ENCODE measurements around the gene SLC35F6. TPM values are rescaled to one million over a fixed set of nuclear protein-coding genes. Genes with fewer than 3 reads are reported as not detected.
"Not testable (repeated sequence)": the region's sequence is repeated elsewhere in the genome, so short reads cannot be mapped to it uniquely, and the experiment has no call there.

The SLC35F6 gene
- polyA plus RNA-seq, 3 donors: 15.4 to 16.4 (median 16.1) TPM

DNA sequence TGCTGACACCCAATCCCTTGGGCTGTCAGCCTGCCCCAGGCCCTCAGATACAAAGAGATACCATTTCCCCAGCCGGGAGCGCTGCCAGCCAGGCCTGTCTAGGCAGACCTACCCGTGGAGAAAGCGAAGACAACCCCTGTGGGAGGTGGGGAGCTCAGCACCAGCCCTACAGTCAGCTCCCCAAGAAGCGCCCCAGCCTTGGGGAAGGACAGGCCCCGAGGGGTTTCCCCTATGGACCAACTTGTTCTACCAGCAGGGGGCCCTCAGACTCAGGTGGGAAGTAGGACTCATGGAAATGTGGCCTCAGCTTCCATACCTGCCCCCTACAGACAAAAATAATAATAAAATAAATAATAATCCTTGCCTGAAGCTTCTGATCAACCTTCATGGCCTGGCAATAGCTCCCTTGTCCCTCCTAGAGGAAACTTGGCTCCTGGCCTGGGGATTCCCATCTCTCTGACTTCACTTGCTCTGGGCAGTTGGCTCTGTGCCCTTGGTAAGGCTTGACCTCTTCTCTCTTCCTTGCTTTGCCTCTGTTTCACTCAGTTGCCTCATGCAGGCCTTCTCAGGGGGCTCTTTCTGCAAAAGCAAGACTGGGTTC is 7.0 kb downstream of the SLC35F6 start:
- DNase-seq (ENCODE audit: extremely low read depth in 1 of 11, low read depth in 9 of 11, low spot score in 4 of 11): no peak

DNA sequence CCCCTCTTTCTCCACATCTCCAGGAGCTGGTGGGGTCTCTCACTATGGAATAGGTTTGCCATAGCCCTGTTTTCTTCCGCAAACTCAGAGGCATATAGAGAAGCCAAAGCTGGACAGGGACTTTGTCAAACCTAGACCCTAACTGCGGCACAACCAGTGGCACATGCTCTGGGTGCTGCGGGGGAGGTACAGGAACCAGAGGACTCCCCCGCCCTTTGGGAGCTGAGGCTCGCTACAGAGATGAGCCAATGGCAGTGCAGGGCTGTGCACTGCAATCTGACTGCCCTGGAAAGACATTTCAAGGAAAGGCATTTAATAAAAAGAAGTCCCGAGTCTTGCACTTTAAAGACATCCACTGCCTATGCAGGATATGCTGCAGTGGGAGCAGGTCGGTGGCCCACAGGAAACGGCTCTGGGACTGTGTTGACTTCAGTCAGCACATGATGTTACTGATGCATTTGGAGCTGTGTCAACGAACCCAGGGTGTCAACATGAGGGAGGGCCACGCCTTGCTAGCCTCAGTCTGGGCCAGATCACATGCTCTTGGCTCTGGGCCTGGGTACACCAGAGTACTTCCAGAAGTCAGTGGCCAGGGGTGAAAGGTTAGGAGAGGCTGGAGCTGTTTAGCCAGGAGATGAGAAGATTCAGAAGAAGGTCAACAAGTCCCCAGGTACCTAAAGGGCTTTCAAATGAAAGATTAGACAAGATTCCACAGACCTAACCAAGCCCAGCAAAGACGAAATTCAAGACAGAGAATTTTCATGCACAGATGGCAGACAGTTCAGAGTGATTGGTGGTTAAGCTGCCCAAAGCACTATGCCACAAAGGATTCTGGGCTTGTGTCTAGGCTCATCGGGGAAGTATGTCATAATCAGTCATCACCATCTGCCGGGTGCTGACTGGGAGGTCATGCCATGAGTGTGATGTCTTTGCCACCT is 8.2 kb downstream of the SLC35F6 start:
- DNase-seq (ENCODE audit: extremely low read depth in 1 of 11, low read depth in 9 of 11, low spot score in 4 of 11): no peak

- no peak for DNase-seq (ENCODE audit: extremely low read depth in 1 of 11, low read depth in 9 of 11, low spot score in 4 of 11)
These were observed 12.2 kb downstream of the SLC35F6 start for GRCh38 chr2:26776195-26776800.

DNA sequence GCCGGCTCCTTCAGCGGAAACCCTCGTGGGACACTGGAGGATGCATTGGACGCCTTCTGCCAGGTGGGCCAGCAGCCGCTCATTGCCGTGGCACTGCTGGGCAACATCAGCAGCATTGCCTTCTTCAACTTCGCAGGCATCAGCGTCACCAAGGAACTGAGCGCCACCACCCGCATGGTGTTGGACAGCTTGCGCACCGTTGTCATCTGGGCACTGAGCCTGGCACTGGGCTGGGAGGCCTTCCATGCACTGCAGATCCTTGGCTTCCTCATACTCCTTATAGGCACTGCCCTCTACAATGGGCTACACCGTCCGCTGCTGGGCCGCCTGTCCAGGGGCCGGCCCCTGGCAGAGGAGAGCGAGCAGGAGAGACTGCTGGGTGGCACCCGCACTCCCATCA is 14.0 kb downstream of the SLC35F6 start:
- no peak for DNase-seq (ENCODE audit: extremely low read depth in 1 of 11, low read depth in 9 of 11, low spot score in 4 of 11)

- DNase-seq (ENCODE audit: extremely low read depth in 1 of 11, low read depth in 9 of 11, low spot score in 4 of 11): no peak
These were observed 14.4 kb downstream of the SLC35F6 start for GRCh38 chr2:26778507-26778906.

- DNase-seq (ENCODE audit: extremely low read depth in 1 of 11, low read depth in 9 of 11, low spot score in 4 of 11): no peak
These were observed 16.2 kb downstream of the SLC35F6 start for GRCh38 chr2:26780203-26780760.

DNA sequence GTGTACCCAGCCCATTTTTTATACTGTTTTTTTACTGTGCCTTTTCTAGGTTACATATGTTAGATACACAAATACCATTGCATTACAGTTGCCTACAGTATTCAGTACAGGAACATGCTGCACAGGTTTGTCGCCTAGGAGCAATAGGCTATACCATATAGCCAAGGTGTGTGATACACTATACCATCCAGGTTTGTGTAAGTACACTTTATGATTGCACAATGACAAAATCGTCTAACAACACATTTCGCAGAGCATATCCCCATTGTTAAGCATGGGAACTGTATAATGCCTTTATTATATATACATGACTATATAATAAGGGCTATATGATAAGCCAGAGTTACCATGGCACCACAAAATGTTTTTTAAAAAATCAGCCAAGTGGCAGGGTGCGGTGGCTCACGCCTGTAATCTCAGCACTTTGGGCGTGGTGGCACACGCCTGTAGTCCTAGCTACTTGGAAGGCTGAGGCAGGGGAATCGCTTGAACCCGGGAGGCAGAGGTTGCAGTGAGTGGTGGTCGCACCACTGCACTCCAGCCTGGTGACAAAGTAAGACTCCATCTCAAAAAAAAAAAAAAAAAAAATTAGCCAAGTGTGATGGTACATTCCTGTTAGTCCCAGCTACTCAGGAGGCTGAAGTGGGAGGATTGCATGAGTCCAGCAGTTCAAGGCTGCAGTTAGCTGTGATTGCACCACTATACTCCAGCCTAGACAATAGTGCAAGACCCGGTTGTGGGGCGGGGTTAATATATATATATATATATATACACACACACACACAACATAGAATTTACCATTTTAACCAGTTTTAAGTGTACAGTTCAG is 19.0 kb downstream of the SLC35F6 start:
- DNase-seq (ENCODE audit: extremely low read depth in 1 of 11, low read depth in 9 of 11, low spot score in 4 of 11): no peak

DNA sequence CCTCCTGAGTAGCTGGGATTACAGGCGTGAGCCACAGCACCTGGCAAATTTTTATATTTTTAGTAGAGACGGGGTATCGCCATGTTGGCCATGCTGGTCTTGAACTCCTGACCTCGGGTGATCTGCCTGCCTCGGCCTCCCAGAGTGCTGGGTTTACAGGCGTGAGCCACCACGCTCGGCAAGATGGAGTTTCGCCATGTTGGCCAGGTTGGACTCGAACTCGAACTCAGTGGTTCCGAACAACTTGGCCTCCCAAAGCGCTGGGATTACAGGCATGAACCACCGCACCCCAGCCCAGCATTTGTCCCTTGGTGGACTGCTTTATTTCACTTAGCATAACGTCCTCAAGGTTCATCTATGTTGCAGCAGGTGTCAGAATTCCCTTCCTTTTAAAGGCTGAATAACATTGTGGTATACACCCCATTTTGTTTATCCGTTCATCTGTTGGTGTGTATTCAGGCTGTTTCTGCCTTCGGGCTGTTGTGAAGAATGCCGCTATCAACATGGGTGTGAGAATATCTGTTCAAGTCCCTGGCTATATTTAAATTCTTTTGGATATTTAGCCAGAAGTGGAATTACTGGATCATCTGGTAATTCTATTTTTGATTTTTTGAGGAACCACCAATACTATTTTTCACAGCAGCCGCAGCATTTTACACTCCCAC is 20.6 kb downstream of the SLC35F6 start:
- no peak for DNase-seq (ENCODE audit: extremely low read depth in 1 of 11, low read depth in 9 of 11, low spot score in 4 of 11)

- DNase-seq (ENCODE audit: extremely low read depth in 1 of 11, low read depth in 9 of 11, low spot score in 4 of 11): peak; percentile 96 to 99 (median 99)
These were observed 21.5 kb downstream of the SLC35F6 start, which contains the start of gene CENPA for GRCh38 chr2:26785431-26786206. CENPA (plus strand) TSS chr2:26786056; CDS start chr2:26786197, 141 bp downstream.

DNA sequence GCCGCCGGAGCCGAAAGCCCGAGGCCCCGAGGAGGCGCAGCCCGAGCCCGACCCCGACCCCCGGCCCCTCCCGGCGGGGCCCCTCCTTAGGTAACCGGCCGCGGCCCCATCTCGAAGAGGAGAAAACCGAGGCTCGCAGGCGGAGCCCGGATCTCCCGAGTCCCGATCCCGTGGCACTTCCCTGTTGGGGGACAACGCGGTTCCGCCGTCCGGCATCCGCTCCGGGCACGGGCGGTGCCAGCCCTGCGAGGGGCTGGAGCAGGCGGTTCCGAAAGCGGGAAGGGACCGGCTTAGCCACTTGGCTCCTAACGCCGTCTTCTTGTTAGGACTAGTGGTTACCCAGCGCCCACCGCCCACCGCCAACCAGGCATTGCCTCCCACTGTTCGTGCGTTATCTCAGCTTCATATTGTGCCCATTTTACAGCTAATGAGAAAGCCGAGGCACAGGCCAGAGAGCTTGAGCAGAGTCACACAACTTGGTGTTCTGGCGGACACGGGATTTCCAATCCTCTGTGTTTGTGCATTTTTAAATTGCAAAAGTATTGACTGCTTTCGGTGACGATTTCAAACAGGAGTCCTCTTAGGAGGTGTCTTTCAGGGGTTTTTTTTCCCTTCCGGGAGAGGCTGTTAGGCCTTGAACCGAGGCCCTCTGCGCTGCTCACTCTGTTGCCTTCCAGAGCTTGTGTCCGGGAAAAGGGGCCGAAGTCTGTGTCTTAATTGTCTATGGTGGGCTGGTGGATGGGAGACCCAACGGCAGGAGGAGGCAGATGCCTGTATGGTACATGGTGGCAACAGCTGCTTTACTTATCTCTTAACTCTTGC is 22.3 kb downstream of the SLC35F6 start:
- DNase-seq (ENCODE audit: extremely low read depth in 1 of 11, low read depth in 9 of 11, low spot score in 4 of 11): no peak

- DNase-seq (ENCODE audit: extremely low read depth in 1 of 11, low read depth in 9 of 11, low spot score in 4 of 11): no peak
These were observed 28.6 kb downstream of the SLC35F6 start for GRCh38 chr2:26792720-26793119.

GRCh38 chr2:26793518-26793917 is 29.4 kb downstream of the SLC35F6 start:
- DNase-seq (ENCODE audit: extremely low read depth in 1 of 11, low read depth in 9 of 11, low spot score in 4 of 11): no peak

DNA sequence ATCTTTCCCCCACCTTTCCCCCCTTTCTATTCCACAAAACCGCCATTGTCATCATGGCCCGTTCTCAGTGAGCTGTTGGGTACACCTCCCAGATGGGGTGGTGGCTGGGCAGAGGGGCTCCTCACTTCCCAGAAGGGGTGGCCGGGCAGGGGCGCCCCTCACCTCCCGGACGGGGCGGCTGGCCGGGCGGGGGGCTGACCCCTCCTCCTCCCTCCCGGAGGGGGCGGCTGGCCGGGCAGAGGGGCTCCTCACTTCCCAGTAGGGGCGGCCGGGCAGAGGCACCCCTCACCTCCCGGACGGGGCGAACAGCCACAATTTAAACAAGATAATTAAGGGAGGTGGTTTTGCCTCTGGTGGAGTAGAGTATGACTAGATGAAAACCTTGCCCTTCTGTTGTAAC is 31.1 kb downstream of the SLC35F6 start:
- not testable (repeated sequence) for DNase-seq (ENCODE audit: extremely low read depth in 1 of 11, low read depth in 9 of 11, low spot score in 4 of 11)

GRCh38 chr2:26801328-26801727 is 37.2 kb downstream of the SLC35F6 start:
- DNase-seq (ENCODE audit: extremely low read depth in 1 of 11, low read depth in 9 of 11, low spot score in 4 of 11): no peak

DNA sequence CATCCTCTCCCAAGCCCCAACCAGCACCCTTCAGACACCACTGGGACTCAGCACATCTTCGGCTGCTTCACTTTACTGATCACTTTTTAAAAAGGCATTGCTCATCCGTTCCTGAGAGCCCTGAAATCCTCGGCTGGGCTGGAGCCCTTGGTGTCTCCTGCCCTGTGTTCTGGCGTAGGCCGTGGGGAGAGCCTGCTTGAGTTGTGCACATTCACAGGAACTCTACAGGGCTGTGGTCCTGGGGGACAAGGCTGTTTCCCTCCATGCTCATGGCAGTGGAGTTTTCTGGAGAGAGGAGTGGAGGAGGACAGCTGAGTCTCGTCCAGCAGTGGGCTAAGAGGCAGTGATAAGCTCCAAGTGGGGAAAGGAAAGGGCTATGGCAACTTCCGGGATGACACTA is 37.7 kb downstream of the SLC35F6 start:
- DNase-seq (ENCODE audit: extremely low read depth in 1 of 11, low read depth in 9 of 11, low spot score in 4 of 11): no peak

GRCh38 chr2:26805241-26805676 is 41.2 kb downstream of the SLC35F6 start:
- no peak for DNase-seq (ENCODE audit: extremely low read depth in 1 of 11, low read depth in 9 of 11, low spot score in 4 of 11)
